Adrenal gland (tissue), 12 donors: Measurements from ENCODE around the gene GNAO1. TPM values are rescaled to one million over a fixed set of nuclear protein-coding genes. Genes with fewer than 3 reads are reported as not detected.

Experiments used
- DNase-seq, 7 donors: peaks; one replicate each; pipeline ENCODE4 v3.0.0-alpha.2; 2019 to 2020
- H3K27ac ChIP-seq, 5 donors: fragments of 200-600 bp; sonication (generic) in 4 of 5; 1 replicate in 3 of 5; 2 replicates in 2 of 5; pipeline versions ENCODE4 v1.5.1 to v1.8.0; 2016 to 2020; ENCODE audit warnings: mild to moderate bottlenecking in 1 of 5
- H3K27me3 ChIP-seq: fragments of 200-600 bp; 2 replicates; pipeline ENCODE4 v1.8.0; 2021
- H3K36me3 ChIP-seq, 2 donors: fragments of 200-600 bp; replicated peaks in 1 of 2; 1 replicate in 1 of 2; 2 replicates in 1 of 2; pipeline versions ENCODE4 v1.5.1 to v1.8.0; 2018 to 2022
- H3K4me1 ChIP-seq, 2 donors: fragments of 200-600 bp; replicated peaks in 1 of 2; 1 replicate in 1 of 2; 2 replicates in 1 of 2; pipeline versions ENCODE4 v1.5.1 to v1.8.0; 2018 to 2021
- H3K4me3 ChIP-seq, 4 donors: fragments of 200-600 bp; sonication (generic) in 3 of 4; one replicate each; pipeline ENCODE4 v1.5.1; 2016 to 2018
- H3K9me3 ChIP-seq, 3 donors: fragments of 200-600 bp; sonication (generic) in 1 of 3; replicated peaks in 1 of 3; 1 replicate in 2 of 3; 2 replicates in 1 of 3; pipeline versions ENCODE4 v1.5.1 to v1.8.0; 2016 to 2021
- CTCF ChIP-seq, 6 experiments: fragments of 450-650 bp in 4 of 6; fragments of 200-600 bp in 2 of 6; sonication (generic) in 1 of 6; IDR thresholded peaks; 1 replicate in 5 of 6; 2 replicates in 1 of 6; pipeline versions ENCODE4 v1.5.1 to v1.8.0; 2016 to 2021; ENCODE audit warnings: antibody characterized with exemption in 6 of 6, mild to moderate bottlenecking in 2 of 6, moderate library complexity in 1 of 6
- POLR2A ChIP-seq, 2 donors: fragments of 450-650 bp; IDR thresholded peaks; one replicate each; pipeline ENCODE4 v1.6.1; 2017; ENCODE audit warnings: antibody characterized with exemption in 2 of 2, mild to moderate bottlenecking in 2 of 2, moderate library complexity in 1 of 2
- WGBS, 4 donors: extraction: QIAGEN DNeasy Blood & Tissue Kit in 2 of 4; methylation state at CpG; one replicate each; pipeline versions ENCODE4 v1.1.5 to v1.1.7; 2013 to 2017; 5-methylcytosine and 5-hydroxymethylcytosine counted together
- intact Hi-C, 2 donors: fragments of 100-400 bp; cut with DNase I; formaldehyde crosslinking; loops; one replicate each; pipeline versions ENCODE4 v1.14.1 to v1.15.0; 2022 to 2023
- polyA plus RNA-seq, 3 donors: library from polyadenylated mRNA; stranded (reverse); fragments of 200-250 nt in 2 of 3; fragments of 350-450 nt in 1 of 3; fragmentation: Illumina TruSeq in 1 of 3; extraction: RNeasy Lipid Tissue Mini Kit (QIAGEN cat#74804) in 1 of 3; gene quantifications; one replicate each; pipeline ENCODE4 v1.2.3, GENCODE V29; 2013 to 2014
- total RNA-seq, 9 donors: library from RNA; depleted of rRNA in 4 of 9; stranded (reverse); fragments of >200 nt in 4 of 9; fragments of 120-200 nt in 1 of 9; fragmentation: NEBNext Ultra II Directional in 1 of 9; extraction: Animal tissue kit (Norgen Biotek cat#: 25700) in 1 of 9; gene quantifications; one replicate each; pipeline versions ENCODE4 v1.1.0 to v1.2.4, GENCODE V29; 2013 to 2023
- donor health status: healthy with polysubstance abuse.
- donor health status: Bipolar disorder and iron deficiency.
- donor health status: DM: yes; HTN: yes; CAD: no.
- donor health status: DM: no; HTN: no; CAD: no.
- donor health status: DM: no; HTN: no; CAD: no.
- donor health status: DM: yes; HTN: yes; CAD: no.

Gene GNAO1
- total and polyA plus RNA-seq, 12 donors, result 1.8 to 36.6 (median 5.9) TPM

GRCh38 chr16:56270828-56271227 lies 79.5 kb downstream of the GNAO1 start:
- TF ChIP-seq CTCF (IDR thresholded peaks at IDR 0.05), result no peak
- TF ChIP-seq POLR2A (IDR thresholded peaks at IDR 0.05), result no peak
- no peaks in the 10 kb centered on the region for H3K9me3 ChIP-seq
- no peak overlapping the region for H3K27ac ChIP-seq
- H3K4me3 ChIP-seq, result no peak overlapping the region
- intact Hi-C loops, result no loop called here
- no peak for DNase-seq
- WGBS, 4 donors, result 78 to 91% (median 84%) methylated on average over 3 of the region's 3 CpGs
- no peaks in the 10 kb centered on the region for H3K27me3 ChIP-seq
- no peaks in the 10 kb centered on the region for H3K36me3 ChIP-seq
- H3K4me1 ChIP-seq, result no peaks in the 10 kb centered on the region

GRCh38 chr16:56272583-56272894 lies 81.2 kb downstream of the GNAO1 start:
- no peak overlapping the region for H3K27ac ChIP-seq
- no peak for DNase-seq
- no peaks in the 10 kb centered on the region for H3K27me3 ChIP-seq
- no peaks in the 10 kb centered on the region for H3K36me3 ChIP-seq
- intact Hi-C loops, result no loop called here
- H3K4me1 ChIP-seq, result no peaks in the 10 kb centered on the region
- no peaks in the 10 kb centered on the region for H3K9me3 ChIP-seq
- no peak overlapping the region for H3K4me3 ChIP-seq
- no peak for TF ChIP-seq CTCF (IDR thresholded peaks at IDR 0.05)
- no peak for TF ChIP-seq POLR2A (IDR thresholded peaks at IDR 0.05)

- H3K4me1 ChIP-seq, result no peaks in the 10 kb centered on the region
- no peak for DNase-seq
- no peaks in the 10 kb centered on the region for H3K27me3 ChIP-seq
- intact Hi-C loops, result no loop called here
- no peak overlapping the region for H3K27ac ChIP-seq
- H3K9me3 ChIP-seq, result no peaks in the 10 kb centered on the region
- TF ChIP-seq POLR2A (IDR thresholded peaks at IDR 0.05), result no peak
- TF ChIP-seq CTCF (IDR thresholded peaks at IDR 0.05), result no peak
- no peaks in the 10 kb centered on the region for H3K36me3 ChIP-seq
- 48 to 58% (median 55%) methylated on average over 4 of the region's 4 CpGs for WGBS, 4 donors
- no peak overlapping the region for H3K4me3 ChIP-seq
Measured at GRCh38 chr16:56273615-56274014, 82.3 kb downstream of the GNAO1 start.

GRCh38 chr16:56274369-56274768 lies 83.1 kb downstream of the GNAO1 start:
- Histone ChIP-seq H3K27ac (no peak overlapping the region), H3K36me3 (no peaks in the 10 kb centered on the region), H3K27me3 (no peaks in the 10 kb centered on the region), H3K4me1 (no peaks in the 10 kb centered on the region), H3K9me3 (no peaks in the 10 kb centered on the region), H3K4me3 (no peak overlapping the region)
- DNase-seq, result no peak
- intact Hi-C loops, result no loop called here
- 83 to 89% (median 86%) methylated on average over 4 of the region's 4 CpGs for WGBS, 4 donors
- TF ChIP-seq POLR2A (IDR thresholded peaks at IDR 0.05), result no peak
- TF ChIP-seq CTCF (IDR thresholded peaks at IDR 0.05), result no peak
